Thoracic aorta (tissue), 2 donors: Measurements from ENCODE around the gene TRIM37. TPM values are rescaled to one million over a fixed set of nuclear protein-coding genes. Genes with fewer than 3 reads are reported as not detected.

Experiments
- ATAC-seq: fragments of 150-250 bp; one replicate; pipeline ENCODE4 v1.8.0; 2017; ENCODE audit warnings: low read depth; ENCODE audit not compliant: insufficient number of reproducible peaks, low FRiP score
- DNase-seq: peaks from one replicate; pipeline ENCODE4 v3.0.0-alpha.2; 2020; ENCODE audit warnings: low spot score
- H3K27ac ChIP-seq, 2 donors: fragments of 200-600 bp; sonication (generic); 1 replicate in 1 of 2; 2 replicates in 1 of 2; pipeline ENCODE4 v1.5.1; 2016; ENCODE audit warnings: mild to moderate bottlenecking in 2 of 2, moderate library complexity in 2 of 2
- H3K27me3 ChIP-seq: fragments of 200-600 bp; sonication (generic); replicated peaks from 2 replicates; pipeline ENCODE4 v1.6.0; 2016; ENCODE audit warnings: mild to moderate bottlenecking; ENCODE audit not compliant: insufficient read depth
- H3K36me3 ChIP-seq: fragments of 200-600 bp; sonication (generic); one replicate; pipeline ENCODE4 v1.5.1; 2016
- H3K4me1 ChIP-seq, 2 donors: fragments of 200-600 bp; sonication (generic); 1 replicate in 1 of 2; 2 replicates in 1 of 2; pipeline versions ENCODE4 v1.5.1 to v1.6.0; 2016; ENCODE audit warnings: low read depth in 2 of 2, mild to moderate bottlenecking in 1 of 2; ENCODE audit not compliant: control insufficient read depth in 1 of 2
- H3K4me3 ChIP-seq: fragments of 200-600 bp; sonication (generic); 2 replicates; pipeline ENCODE4 v1.5.1; 2016; ENCODE audit warnings: mild to moderate bottlenecking
- H3K9me3 ChIP-seq: fragments of 200-600 bp; sonication (generic); 2 replicates; pipeline ENCODE4 v1.5.1; 2016
- CTCF ChIP-seq: fragments of 200-600 bp; sonication (generic); IDR thresholded peaks from one replicate; pipeline ENCODE4 v1.5.1; 2019; ENCODE audit warnings: antibody characterized with exemption
- total RNA-seq, 2 donors: library from RNA; depleted of rRNA; stranded (reverse); fragments of >200 nt; gene quantifications; one replicate each; pipeline versions ENCODE4 v1.1.0 to v1.2.3, GENCODE V29; 2016

TRIM37 gene
- total RNA-seq, 2 donors from 2014 or later: 17.9 to 26.5 TPM

GRCh38 chr17:58932956-58933355, 173.7 kb downstream of the TRIM37 start:
- DNase-seq: no peak
- Histone ChIP-seq H3K27ac (no peak overlapping the region), H3K9me3 (no peaks in the 10 kb centered on the region), H3K27me3 (no peaks in the 10 kb centered on the region), H3K36me3 (no peaks in the 10 kb centered on the region), H3K4me1 (no peaks in the 10 kb centered on the region), H3K4me3 (no peak overlapping the region)
- no peak for ATAC-seq
- TF ChIP-seq CTCF: no peak

Other genes with a start within 250 kb of the TRIM37 start
- 10 to 100 TPM; 28.4 to 39.2 TPM for gene SKA2, start 48.3 kb upstream of the TRIM37 start, total RNA-seq
- under 1 TPM in 1 of 2 donors, not detected in 1; 0.71 TPM for gene PRR11, start 48.9 kb upstream of the TRIM37 start, total RNA-seq
- gene SMG8, start 103.2 kb upstream of the TRIM37 start, total RNA-seq: 1 to 10 TPM; 7.4 to 9.3 TPM
- 1 to 10 TPM; 1.8 to 2.0 TPM for gene GDPD1, start 113.6 kb upstream of the TRIM37 start, total RNA-seq
- 10 to 100 TPM; 64.2 to 79.9 TPM for gene YPEL2, start 224.8 kb upstream of the TRIM37 start, total RNA-seq